OCI-LY7 (cell line): ENCODE measurements around the gene CHD1L. TPM values are rescaled to one million over a fixed set of nuclear protein-coding genes. Genes with fewer than 3 reads are reported as not detected.

ENCODE experiments used
- BruUV-seq: library from RNA; stranded (reverse); fragments of 400-500 nt; replicated peaks from 2 replicates; lab custom pipeline; 2021; lab: Mats Ljungman, UMichigan
- CTCF ChIA-PET: fragments of 300-600 bp; sonication (Branson Sonifier 250); formaldehyde crosslinking; loops from one replicate; lab custom pipeline; 2022; ENCODE audit warnings: antibody characterized with exemption; ENCODE audit not compliant: unreplicated experiment; lab: Charles Lee
- POLR2A ChIA-PET: fragments of 300-600 bp; sonication (Branson Sonifier 250); formaldehyde crosslinking; loops from one replicate; lab custom pipeline; 2022; ENCODE audit warnings: antibody characterized with exemption; lab: Charles Lee
- DNase-seq: peaks from one replicate; pipeline ENCODE4 v3.0.0-alpha.2; 2015; ENCODE audit warnings: low spot score
- H2AFZ ChIP-seq: fragments of 200-600 bp; sonication (generic), shearing (Covaris generic); 2 replicates; pipeline ENCODE4 v1.6.1; 2014; ENCODE audit warnings: mild to moderate bottlenecking, antibody characterized with exemption, low read length, moderate library complexity
- H3K27ac ChIP-seq: fragments of 200-600 bp; sonication (generic); 2 replicates; pipeline ENCODE4 v1.5.1; 2014; ENCODE audit warnings: mixed run types, low read depth, mild to moderate bottlenecking, moderate library complexity, low read length, inconsistent platforms; ENCODE audit not compliant: poor library complexity, severe bottlenecking
- H3K36me3 ChIP-seq: fragments of 200-600 bp; sonication (generic); 2 replicates; pipeline ENCODE4 v1.6.1; 2014; ENCODE audit warnings: mild to moderate bottlenecking, antibody characterized with exemption, low read length, moderate library complexity, mixed read lengths; ENCODE audit not compliant: insufficient read depth
- H3K4me1 ChIP-seq: fragments of 200-600 bp; sonication (generic); 2 replicates; pipeline ENCODE4 v1.5.1; 2014; ENCODE audit warnings: mild to moderate bottlenecking, low read length; ENCODE audit not compliant: insufficient read depth, poor library complexity, severe bottlenecking
- H3K4me2 ChIP-seq: fragments of 200-600 bp; sonication (generic); 2 replicates; pipeline ENCODE4 v1.6.1; 2014; ENCODE audit warnings: mild to moderate bottlenecking, low read length
- H3K4me3 ChIP-seq: fragments of 200-600 bp; sonication (generic); 2 replicates; pipeline ENCODE4 v1.5.1; 2014; ENCODE audit warnings: mild to moderate bottlenecking, low read depth, low read length; ENCODE audit not compliant: poor library complexity, severe bottlenecking
- H3K79me2 ChIP-seq: fragments of 200-600 bp; sonication (generic); 2 replicates; pipeline ENCODE4 v1.6.1; 2016; ENCODE audit warnings: low read depth, mild to moderate bottlenecking, low read length, moderate library complexity, mixed read lengths; ENCODE audit not compliant: insufficient read depth
- H3K9me2 ChIP-seq: fragments of 200-600 bp; sonication (generic); 2 replicates; pipeline ENCODE4 v1.6.1; 2016; ENCODE audit warnings: mild to moderate bottlenecking, low read length, mixed read lengths; ENCODE audit not compliant: insufficient read depth
- H3K9me3 ChIP-seq: fragments of 200-600 bp; sonication (generic); 2 replicates; pipeline ENCODE4 v1.6.1; 2014; ENCODE audit warnings: mild to moderate bottlenecking, mixed run types, low read length, mixed read lengths
- H4K20me1 ChIP-seq: fragments of 200-600 bp; sonication (generic); 2 replicates; pipeline ENCODE4 v1.6.1; 2014; ENCODE audit warnings: mild to moderate bottlenecking, antibody characterized with exemption, low read length, moderate library complexity, mixed read lengths; ENCODE audit not compliant: insufficient read depth
- EZH2phosphoT487 ChIP-seq: fragments of 200-600 bp; sonication (generic); IDR thresholded peaks from 2 replicates; pipeline ENCODE4 v1.6.1; 2018; ENCODE audit warnings: low read depth, borderline replicate concordance, mild to moderate bottlenecking, mixed run types, antibody characterized with exemption, low read length, moderate library complexity, mixed read lengths
- intact Hi-C: fragments of 100-400 bp; cut with micrococcal nuclease; formaldehyde crosslinking; loops from one replicate; pipeline ENCODE4 v1.10.0; 2022; ENCODE audit not compliant: unreplicated experiment
- total RNA-seq, 2 experiments: library from RNA; depleted of rRNA in 1 of 2; stranded (reverse); fragments of >200 nt in 1 of 2; shearing (Covaris generic) in 1 of 2; gene quantifications; 2 replicates each; pipeline ENCODE4 v1.2.3, GENCODE V29; 2014 to 2022
- TF ChIP-seq, protein P1 (sequence below): fragments of 200-600 bp; sonication (generic); conservative IDR thresholded peaks from 2 replicates; pipeline ENCODE4 v1.5.1; 2014; ENCODE audit warnings: mild to moderate bottlenecking, antibody characterized with exemption, low read length, moderate library complexity, mixed read lengths

The CHD1L gene
- total RNA-seq, 2 experiments from 2014 or later, result 42.2 to 52.5 TPM

DNA sequence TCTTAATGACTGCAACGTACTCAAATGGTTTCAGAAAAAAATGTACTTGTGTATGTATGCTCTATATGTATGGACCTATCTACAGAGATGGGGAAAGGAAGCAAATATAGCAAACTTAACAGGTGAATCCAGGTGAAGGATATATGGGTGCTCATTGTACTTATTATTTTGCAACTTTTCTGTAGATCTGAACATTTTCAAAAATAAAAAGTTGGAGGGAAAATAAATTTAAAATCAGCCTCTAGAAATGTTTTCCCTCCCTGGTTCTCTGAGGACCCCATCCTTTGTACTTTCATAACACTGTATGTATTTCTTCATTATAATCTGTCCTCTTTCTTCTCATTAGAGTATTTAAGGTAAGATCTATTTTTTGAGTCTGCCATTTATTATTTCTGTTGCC lies 35.3 kb upstream of the CHD1L start:
- POLR2A ChIA-PET, result no interaction called here

DNA sequence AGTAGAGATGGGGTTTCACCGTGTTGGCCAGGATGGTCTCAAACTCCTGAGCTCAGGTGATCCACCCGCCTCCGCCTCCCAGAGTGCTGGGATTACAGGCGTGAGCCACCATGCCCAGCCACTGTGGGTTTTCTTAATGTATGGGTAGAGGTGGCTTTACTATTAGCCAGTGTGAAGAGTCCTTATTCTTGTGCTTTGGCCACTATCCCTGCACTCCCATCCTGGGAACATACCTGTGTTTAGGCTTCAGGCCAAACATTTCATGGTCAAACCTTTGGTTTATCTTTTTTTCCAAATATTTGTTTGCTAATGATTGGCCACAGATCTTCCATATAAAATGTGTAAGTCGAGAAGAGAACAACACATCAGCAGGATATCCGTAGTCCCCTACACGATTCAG lies 33.9 kb upstream of the CHD1L start:
- Histone ChIP-seq H2AFZ (no peak overlapping the region), H3K36me3 (no peaks in the 10 kb centered on the region), H3K27ac (no peak overlapping the region), H3K9me3 (no peaks in the 10 kb centered on the region), H3K9me2 (no peaks in the 10 kb centered on the region), H3K79me2 (no peaks in the 10 kb centered on the region), H4K20me1 (no peaks in the 10 kb centered on the region), H3K4me2 (no peak overlapping the region), H3K4me3 (no peak overlapping the region), H3K4me1 (peaks cover 14% of the 10 kb centered on the region)
- no TSS peak for BruUV-seq
- POLR2A ChIA-PET, result no interaction called here
- no peak for DNase-seq
- intact Hi-C loops, result no loop called here
- CTCF ChIA-PET, result no interaction called here
- TF ChIP-seq, protein P1, sequence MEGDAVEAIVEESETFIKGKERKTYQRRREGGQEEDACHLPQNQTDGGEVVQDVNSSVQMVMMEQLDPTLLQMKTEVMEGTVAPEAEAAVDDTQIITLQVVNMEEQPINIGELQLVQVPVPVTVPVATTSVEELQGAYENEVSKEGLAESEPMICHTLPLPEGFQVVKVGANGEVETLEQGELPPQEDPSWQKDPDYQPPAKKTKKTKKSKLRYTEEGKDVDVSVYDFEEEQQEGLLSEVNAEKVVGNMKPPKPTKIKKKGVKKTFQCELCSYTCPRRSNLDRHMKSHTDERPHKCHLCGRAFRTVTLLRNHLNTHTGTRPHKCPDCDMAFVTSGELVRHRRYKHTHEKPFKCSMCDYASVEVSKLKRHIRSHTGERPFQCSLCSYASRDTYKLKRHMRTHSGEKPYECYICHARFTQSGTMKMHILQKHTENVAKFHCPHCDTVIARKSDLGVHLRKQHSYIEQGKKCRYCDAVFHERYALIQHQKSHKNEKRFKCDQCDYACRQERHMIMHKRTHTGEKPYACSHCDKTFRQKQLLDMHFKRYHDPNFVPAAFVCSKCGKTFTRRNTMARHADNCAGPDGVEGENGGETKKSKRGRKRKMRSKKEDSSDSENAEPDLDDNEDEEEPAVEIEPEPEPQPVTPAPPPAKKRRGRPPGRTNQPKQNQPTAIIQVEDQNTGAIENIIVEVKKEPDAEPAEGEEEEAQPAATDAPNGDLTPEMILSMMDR, result no peak
- TF ChIP-seq EZH2phosphoT487, result no peak

More for the DNA sequence above, 35.3 kb upstream of the CHD1L start:
- intact Hi-C loops, result no loop called here
- no peaks in the 10 kb centered on the region for H4K20me1 ChIP-seq
- H3K9me3 ChIP-seq, result no peaks in the 10 kb centered on the region
- H3K4me3 ChIP-seq, result no peak overlapping the region
- H3K79me2 ChIP-seq, result no peaks in the 10 kb centered on the region
- no peak overlapping the region for H2AFZ ChIP-seq
- peaks cover 20% of the 10 kb centered on the region for H3K4me1 ChIP-seq
- BruUV-seq, result no TSS peak
- CTCF ChIA-PET, result no interaction called here
- no peaks in the 10 kb centered on the region for H3K9me2 ChIP-seq
- H3K27ac ChIP-seq, result no peak overlapping the region
- DNase-seq, result no peak
- no peak for TF ChIP-seq EZH2phosphoT487
- TF ChIP-seq, protein P1, result no peak
- H3K4me2 ChIP-seq, result no peak overlapping the region
- H3K36me3 ChIP-seq, result no peaks in the 10 kb centered on the region

DNA sequence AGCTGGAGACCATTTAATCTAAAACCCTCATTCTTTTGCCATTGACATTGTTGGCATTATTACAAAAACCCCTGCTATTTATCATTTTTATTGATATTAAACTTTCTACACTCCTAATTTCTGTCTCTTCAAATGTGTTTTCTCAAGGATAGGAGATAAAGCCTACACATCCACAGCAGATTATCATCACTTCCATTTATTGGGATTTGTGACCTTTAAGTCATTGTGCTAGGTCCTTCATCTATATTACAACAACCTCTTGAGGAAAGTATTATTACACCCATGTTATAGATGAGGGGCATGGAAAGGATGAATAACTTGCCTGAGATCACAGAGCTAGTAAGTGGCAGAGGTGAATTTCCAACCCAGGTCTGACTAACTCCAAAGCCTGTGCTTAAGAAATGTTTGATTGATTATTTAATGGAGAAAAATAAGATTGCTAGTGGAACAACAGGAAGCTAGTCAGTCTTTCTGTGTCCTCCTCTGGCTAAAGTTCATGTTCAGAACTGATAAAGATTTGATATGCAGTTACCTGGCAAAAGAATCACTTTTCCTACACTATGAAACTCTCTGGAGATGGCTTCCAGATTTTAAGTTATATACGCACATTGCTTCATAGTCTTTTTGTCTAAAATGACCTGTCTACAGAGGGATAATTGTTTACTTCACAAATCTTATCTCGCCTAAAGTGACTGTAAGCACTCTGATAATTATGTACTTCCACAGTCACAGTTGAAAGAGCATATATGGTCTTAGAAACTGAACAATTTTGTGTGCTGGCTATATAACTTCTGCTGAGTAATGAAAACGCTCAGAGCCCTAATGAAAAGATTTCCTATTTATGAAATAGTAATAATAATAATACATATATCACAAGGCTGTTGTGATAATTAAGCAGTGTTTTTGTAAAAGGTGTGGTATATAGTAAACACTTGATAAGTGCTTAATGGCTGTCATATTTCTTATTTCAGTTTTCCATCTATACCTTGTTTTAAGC lies 32.4 kb upstream of the CHD1L start:
- intact Hi-C loops, result no loop called here
- no TSS peak for BruUV-seq

More for the DNA sequence above, 32.4 kb upstream of the CHD1L start:
- ChIA-PET CTCF (no interaction called here), POLR2A (no interaction called here)
- no peak for TF ChIP-seq EZH2phosphoT487
- Histone ChIP-seq H3K36me3 (no peaks in the 10 kb centered on the region), H2AFZ (no peak overlapping the region), H3K79me2 (no peaks in the 10 kb centered on the region), H3K9me2 (no peaks in the 10 kb centered on the region), H3K4me1 (no peaks in the 10 kb centered on the region), H3K9me3 (no peaks in the 10 kb centered on the region), H3K4me2 (no peak overlapping the region), H3K4me3 (no peak overlapping the region), H4K20me1 (no peaks in the 10 kb centered on the region), H3K27ac (no peak overlapping the region)
- DNase-seq, result no peak
